Neural progenitor cell (in vitro differentiated cells): Measurements from ENCODE around the gene HMX1.

Experiments used
- CTCF ChIP-seq: fragments of 200-600 bp; sonication (generic); IDR thresholded peaks from 2 replicates; pipeline ENCODE4 v1.5.1; 2017; ENCODE audit warnings: antibody characterized with exemption, mild to moderate bottlenecking
- EZH2phosphoT487 ChIP-seq: fragments of 200-600 bp; sonication (generic); IDR thresholded peaks from 2 replicates; pipeline ENCODE4 v1.6.1; 2017; ENCODE audit warnings: antibody characterized with exemption

- TF ChIP-seq EZH2phosphoT487 (peak; percentile 8), CTCF (no peak)
These were observed at the start of gene HMX1 for GRCh38 chr4:8871417-8872401.
